HuH-7.5 (cell line): Measurements from ENCODE around the gene KCNQ1OT1.

Source experiments
- DNase-seq: peaks from one replicate; pipeline ENCODE4 v3.0.0; 2011; ENCODE audit warnings: low spot score

The KCNQ1OT1 gene

GRCh38 chr11:2719831-2720590, 20.2 kb upstream of the KCNQ1OT1 start:
- DNase-seq = no peak

DNA sequence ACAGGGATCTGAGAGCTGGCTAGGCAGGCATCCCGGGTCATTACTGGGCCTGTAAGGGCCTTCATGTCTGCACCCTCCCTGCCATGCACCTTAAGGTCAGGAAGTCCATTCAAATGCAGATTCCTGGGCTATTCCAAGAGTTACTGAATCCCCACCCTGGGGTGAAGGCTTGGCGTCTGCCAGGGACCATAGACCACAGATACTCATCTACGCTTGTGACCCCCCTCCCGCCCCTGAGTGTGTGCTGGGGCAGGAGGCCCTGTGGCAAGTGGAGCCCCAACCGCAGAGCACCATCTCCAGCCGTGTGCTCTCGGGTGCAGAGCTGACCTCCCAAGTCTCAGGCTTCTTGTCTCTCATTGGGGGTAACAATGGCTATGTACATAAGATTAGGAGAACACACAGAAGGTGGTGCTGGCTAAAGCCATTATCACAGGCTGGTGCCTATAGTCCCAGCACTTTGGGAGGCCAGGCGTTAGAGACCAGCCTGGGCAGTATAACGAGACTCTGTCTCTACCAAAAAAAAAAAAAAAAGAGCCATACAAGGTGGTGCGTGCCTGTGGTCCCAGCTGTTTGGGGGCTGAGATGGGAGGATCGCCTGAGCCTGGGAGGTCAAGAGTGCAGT, 19.1 kb upstream of the KCNQ1OT1 start:
- DNase-seq = no peak

GRCh38 chr11:2717561-2718325, 17.9 kb upstream of the KCNQ1OT1 start:
- DNase-seq = no peak

- DNase-seq = no peak
Measured at GRCh38 chr11:2716376-2717095, 16.7 kb upstream of the KCNQ1OT1 start.

DNA sequence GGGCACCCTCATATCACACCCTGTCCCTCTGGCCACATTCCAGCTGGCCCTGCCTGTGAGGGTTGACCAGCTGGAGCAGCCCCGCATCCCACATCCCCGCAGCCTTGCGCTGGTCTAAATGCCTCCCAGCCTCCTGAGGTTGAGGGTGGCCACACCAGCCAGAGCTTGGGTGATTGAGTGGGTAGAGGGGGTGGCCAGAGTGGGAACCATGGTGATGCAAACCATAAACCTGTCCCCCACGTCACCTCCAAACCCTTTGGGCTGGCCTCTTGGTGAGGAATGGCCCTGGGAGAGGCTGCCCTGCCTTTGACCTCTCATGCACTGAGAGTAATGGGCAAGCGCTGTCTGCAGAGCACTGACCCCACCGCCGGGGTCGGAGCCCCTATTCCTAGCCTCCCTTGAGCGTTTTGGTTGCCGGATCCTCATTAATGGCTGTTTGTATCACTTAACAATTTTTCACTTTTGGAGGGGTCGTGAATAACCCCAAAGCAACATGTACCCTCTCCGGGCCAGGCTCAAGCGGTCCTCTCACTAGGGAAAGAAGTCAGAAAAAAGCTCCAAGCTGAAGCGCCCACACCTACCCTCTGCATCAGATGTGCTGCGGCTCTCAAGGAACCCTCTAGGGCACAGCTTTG, 16.0 kb upstream of the KCNQ1OT1 start:
- no peak for DNase-seq

- no peak for DNase-seq
Measured at GRCh38 chr11:2714871-2715270, 15.1 kb upstream of the KCNQ1OT1 start.

- DNase-seq = no peak
Measured at GRCh38 chr11:2714463-2714800, 14.6 kb upstream of the KCNQ1OT1 start.

- DNase-seq = no peak
Measured at GRCh38 chr11:2713661-2714462, 14.1 kb upstream of the KCNQ1OT1 start.

DNA sequence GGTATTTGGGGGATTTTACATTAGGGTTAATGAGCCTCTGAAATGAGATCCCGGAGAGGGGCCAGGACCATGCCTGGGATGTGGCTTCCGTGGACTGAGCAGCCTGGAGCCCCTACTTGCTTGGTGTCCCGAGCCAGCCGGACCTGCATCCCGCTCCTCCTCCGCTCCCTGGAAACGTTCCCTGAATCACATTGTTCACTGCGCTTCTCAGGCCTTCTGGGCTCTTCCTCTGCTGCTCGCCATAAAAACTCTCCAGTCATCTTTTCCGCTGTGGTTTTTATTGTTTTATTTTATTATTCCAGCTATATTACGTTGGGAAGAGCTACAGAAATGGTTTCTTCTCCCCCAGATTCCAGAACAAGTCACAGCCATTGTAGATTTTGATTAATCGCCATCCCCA, 13.3 kb upstream of the KCNQ1OT1 start:
- no peak for DNase-seq

- no peak for DNase-seq
Measured at GRCh38 chr11:2711161-2711560, 11.4 kb upstream of the KCNQ1OT1 start.

- DNase-seq = no peak
Measured at GRCh38 chr11:2709429-2709828, 9.6 kb upstream of the KCNQ1OT1 start.

DNA sequence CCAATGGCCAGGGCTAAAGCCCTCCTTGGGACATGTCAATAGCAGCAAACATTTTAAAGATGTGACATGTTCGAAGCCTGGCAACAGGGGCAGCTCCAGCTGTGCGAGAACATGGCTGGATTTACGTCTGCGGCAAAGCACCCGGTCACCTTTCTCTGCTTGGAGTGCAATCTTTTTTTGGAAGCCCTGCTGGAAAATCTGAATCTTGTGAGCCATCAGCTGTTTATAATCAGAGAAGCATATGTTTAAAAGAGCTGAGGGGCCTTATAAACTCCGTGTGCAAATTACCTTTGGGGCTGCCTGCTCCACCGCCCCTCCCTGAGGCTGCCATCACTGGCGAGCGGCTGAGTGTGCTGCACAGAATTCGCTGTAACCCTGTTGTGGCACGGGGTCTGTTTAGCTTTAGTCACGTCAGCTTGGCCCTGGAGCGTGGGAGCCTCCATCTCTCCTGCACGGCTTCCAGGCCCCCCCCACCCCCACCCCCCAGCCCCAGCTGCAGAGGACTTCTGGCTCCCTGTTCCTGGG, 9.0 kb upstream of the KCNQ1OT1 start:
- DNase-seq = no peak

GRCh38 chr11:2708151-2708581, 8.4 kb upstream of the KCNQ1OT1 start:
- no peak for DNase-seq

GRCh38 chr11:2707736-2708135, 7.9 kb upstream of the KCNQ1OT1 start:
- no peak for DNase-seq

GRCh38 chr11:2706321-2706720, 6.5 kb upstream of the KCNQ1OT1 start:
- no peak for DNase-seq

DNA sequence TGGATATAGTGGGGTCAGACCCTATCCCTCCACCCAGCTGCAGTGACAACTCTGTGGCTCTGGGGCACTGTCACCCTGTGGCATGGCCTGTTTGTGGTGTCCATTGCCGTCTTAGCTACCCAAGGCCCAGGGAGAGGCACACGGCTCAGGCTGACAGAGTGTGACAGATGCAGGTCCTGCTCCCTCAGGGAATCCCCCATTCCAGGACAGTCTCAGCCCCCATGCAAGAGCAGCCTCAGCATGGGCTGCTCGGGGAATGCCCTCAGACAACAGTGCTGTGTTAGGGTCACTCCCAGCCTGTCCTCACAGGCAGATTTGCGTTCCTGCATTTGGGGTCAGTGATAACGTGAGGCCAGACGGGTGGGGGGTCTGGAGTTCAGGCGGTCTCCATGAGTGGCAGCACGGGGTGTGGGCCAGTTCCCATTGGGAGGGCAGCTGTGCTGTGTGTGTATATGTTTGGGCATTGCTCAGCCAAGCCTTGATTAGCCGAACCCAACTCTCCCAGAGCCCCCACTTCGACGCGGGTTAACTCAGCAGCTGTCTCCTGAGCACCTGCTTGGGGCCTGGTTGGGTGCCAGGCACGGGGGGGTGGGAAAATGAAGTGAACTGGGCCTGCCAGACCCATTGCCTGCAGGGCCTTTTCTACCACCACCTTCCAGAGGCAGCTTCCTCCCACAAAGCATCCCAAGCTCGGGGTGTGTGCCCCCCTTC, 5.3 kb upstream of the KCNQ1OT1 start:
- DNase-seq = no peak

DNA sequence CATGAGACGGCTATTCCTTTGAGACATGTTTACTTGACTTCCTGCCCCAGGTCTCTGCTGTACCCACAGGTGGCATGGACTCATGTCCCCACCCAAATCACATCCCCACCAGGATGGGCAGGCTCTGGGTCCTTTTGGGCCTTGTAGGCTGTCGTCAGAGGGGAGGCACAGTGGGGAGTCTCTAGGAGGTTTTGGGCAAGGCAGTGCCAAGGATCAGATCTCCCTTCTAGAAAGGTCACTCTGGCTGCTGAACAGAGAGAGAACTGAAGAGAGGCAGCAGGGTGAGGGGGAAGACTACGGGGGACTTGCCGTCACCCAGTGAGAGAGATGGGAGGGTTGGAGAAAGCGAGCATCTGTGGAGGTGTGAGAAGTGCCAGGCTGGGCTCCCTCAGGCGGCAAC, 4.6 kb upstream of the KCNQ1OT1 start:
- DNase-seq = no peak

GRCh38 chr11:2703363-2704141, 3.8 kb upstream of the KCNQ1OT1 start:
- no peak for DNase-seq

- no peak for DNase-seq
Measured at GRCh38 chr11:2702771-2703362, 3.1 kb upstream of the KCNQ1OT1 start.
